ENCODE results near the gene CDH4.

CDH4 gene

DNA sequence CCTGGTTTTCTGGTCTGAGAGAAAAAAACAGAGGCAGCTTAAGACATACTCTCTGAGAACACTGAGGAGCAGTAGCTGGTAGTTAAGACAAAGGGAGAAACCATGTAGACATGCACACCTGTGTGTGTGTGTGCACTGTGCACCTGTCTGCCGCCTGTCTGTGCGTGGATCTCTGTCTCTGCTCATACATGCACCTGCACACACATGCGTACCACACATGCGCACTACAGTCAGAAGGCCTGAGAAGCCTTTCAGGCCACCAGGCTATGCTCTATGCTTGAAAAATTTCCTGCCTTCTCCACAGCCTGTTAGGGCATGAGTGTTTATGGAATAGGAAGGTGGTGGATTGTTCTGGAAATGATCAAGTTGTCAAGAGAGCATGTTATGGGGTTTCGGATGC is 103.5 kb downstream of the CDH4 start:
- no peak for DNase-seq (ENCODE audit: low read depth in 2 of 2)

DNA sequence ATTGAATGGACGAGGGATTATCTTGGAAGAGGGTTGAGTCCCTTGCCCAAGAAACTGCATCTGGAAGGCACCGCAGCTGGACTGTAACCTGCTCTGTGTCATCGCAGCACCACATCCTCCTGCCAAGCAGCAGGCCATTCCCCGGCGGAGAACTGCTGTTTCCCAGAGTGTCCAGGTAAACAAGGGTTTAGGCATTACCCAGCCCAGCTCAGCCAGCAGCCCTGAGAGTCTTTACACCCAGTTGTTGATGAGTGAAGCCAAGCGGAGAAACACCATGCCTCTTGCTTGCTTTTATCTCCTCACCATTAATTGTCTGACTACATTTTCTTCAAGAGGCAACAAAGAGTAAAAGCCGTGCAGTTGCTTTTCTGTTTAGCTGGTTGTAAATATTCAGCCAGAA is 104.1 kb downstream of the CDH4 start:
- DNase-seq (ENCODE audit: low read depth in 2 of 2) = no peak

DNA sequence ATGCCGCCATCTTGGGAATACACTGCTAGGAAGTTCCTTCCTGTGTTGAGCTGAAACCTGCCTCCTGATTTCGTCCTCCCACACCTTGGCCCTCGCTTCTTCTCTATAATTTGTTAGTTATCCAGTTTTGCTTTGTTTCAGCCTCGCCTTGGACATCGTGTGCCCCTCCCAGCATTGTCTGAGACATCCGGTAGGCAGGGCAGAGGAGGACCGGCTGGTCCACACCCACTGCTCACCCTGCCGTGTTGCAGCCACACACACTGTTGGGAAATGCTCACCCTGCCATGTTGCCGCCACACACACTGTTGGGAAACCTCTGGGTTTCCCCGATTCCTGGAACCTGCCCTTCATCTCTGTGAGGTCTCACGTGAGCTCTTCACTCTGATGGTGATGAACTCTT is 105.1 kb downstream of the CDH4 start:
- DNase-seq (ENCODE audit: low read depth in 2 of 2) = no peak

DNA sequence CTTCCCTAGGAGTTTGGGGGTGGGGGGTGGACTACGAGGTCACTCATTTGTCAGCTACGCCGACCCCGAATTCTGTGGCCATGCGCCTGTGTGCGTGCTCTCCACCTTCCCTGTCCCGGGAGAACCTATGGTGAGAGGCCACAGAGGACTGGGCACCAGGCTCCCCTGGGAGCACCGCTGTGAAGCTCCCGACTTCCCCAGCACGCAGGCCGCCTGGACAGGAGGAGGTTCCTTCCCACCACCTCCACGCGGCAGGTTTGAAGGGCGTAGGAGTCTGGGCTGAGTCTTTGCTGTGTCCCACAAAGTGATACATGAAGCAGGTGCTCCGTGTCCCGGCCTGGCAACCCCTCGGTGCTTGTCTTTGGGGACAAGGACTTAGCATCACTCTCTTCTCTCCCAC is 107.2 kb downstream of the CDH4 start:
- no peak for DNase-seq (ENCODE audit: low read depth in 2 of 2)

DNA sequence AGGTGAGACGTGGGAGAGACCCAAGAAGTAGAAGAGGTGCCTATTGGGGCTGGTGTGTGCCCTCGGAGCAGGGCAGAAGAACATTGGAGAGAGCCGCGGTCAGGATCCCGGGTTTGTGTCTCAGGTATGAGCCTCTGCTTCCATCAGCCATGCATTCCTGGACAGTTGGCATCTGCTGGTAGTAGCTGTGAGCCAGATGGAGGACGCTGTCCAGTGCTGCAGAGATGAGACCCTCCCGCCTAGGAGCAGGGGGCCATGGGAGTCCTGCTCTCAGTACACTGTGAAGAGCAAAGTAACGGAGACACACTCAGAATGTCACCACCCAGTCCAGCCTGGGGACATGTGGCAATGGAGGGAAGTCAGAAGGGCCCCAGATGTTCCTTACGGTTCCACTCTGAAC is 108.2 kb downstream of the CDH4 start:
- no peak for DNase-seq (ENCODE audit: low read depth in 2 of 2)

DNA sequence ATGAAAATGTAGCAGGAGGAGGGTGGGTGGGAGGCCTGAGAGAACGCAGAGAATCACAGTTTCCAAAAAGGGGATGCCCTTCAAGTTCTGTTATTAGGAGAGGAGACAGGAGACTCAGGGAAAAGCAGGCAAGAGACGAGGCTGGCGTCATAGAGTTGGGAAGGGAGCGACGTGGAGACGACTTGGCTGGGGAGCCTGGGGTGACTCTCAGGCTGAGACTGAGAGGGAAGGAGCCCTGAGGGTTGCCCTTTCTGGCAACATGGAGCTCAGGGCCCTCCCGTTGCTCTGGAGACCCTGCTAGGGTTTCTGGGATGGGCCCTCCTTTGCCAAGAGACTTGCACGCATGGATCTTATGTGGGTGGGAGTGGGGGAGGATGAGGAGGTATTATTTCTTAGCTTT is 108.9 kb downstream of the CDH4 start:
- DNase-seq (ENCODE audit: low read depth in 2 of 2) = no peak

DNA sequence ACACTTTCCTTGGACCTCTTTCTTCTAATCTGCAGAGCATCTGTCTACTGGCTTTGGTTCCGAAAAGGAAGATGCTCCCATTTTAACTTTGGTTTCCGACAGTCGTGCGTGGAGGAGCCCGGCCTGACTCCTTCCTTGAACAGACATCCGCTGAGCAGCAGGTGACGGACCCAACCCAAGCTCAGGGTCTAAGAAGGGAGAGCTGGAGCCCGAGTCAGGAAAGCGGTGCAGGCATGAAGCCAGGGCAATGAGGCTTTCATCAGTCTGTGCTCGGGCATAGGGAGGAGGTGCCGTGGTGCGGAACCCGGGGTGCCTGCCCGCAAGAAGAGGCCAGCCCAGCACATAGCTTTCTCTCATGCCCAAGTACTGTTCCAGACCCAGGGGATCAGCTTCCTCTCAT is 109.4 kb downstream of the CDH4 start:
- no peak for DNase-seq (ENCODE audit: low read depth in 2 of 2)

DNA sequence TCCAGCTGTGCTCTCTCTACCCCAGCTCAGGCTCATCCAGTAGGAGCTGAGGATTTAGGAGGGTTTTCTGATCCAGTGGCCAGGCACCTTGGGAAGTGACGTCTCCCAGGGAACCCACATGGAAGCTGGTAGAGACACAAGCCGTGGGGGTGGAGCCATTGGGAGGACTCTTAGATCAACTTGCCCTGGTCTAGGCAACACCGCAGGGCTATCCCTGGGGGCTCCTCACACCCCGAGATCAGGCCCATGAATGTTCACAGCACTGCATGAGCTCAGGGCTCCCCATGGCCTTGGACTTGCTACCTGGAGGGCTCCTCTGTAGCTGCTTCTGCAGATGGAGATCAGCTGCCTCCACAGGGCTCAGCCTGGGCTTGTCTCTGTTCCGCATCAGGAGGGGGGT is 112.1 kb downstream of the CDH4 start:
- DNase-seq (ENCODE audit: low read depth in 2 of 2) = no peak

DNA sequence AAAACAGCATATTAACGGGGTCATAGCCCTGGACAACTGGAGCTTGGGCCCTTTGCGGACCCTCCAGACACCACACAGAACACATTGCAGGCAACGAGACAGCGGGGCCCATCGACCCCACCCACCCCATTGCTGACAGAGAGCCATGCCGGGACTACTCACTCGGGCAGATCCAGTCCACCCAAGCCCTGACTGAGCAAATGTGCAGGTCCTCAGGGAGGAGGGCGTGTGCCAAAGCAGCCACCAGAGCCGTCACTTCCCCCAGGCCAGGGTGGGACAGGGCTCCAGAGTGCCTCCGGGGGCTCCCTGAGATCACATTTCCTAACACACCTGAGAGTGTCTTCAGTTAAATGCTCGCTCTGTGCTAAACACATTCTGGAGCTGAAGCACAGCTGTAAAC is 114.9 kb downstream of the CDH4 start:
- DNase-seq (ENCODE audit: low read depth in 2 of 2) = no peak

DNA sequence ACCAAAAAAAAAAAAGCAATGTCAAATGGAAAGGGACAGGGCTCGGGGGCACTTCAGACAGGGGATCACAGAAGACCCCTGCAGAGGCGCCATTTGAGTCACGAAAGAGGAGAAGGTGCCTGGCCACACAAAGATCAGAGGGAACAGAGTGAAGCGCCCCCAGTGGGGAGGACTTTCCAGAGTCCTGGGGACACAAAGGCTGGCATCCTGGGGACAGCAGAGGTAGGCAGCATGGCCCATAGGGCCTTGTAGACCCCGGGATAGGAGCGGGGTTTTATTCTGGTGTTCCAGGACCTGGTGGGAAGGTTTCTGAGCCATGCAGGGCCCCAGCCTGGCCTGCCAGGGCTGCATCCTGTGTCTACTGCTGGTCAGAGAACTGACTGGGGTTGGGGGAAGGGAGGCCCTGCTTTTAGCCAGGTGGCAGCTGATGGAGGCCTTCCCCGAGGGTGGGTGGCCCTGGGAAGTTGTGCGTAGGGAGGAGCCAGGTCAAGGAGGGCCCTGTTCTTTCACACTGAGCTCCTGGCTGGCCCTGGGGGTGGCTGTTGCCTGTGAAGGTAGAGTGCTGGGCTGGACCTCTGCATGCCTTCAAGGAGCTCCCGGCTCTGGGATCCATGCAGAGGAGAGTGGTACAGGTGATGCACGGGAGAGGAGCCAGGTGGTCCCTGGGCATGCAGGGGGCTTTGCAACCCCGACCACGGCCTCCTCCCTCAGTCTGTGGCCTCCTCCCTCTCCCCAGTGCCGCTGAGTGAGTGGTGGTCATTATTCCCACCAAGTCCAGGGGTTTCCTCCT is 117.9 kb downstream of the CDH4 start:
- no peak for DNase-seq (ENCODE audit: low read depth in 2 of 2)

DNA sequence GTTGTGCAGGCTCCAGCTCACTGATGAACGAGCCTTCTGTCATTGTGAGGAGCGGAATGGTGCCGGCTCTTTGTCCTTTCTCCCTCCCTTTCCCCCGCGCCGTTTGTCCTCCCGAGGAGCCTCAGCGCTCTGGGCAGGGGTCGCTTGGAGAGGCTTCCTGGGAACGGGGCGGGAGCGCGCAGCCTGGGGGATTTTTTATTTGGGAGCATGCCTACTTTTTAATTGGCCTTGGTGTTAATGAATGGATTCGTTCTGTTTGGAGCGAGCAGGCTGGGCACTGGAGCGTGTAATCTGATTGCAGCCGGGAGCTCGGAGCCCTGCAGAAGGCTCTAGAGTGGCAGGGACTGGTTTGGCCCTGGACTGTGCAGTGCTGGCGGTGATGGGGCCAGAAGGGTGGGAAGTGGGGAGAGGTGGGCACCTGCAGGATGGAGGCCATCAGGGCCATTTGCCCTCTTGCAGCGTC is 118.8 kb downstream of the CDH4 start:
- no peak for DNase-seq (ENCODE audit: low read depth in 2 of 2)

DNA sequence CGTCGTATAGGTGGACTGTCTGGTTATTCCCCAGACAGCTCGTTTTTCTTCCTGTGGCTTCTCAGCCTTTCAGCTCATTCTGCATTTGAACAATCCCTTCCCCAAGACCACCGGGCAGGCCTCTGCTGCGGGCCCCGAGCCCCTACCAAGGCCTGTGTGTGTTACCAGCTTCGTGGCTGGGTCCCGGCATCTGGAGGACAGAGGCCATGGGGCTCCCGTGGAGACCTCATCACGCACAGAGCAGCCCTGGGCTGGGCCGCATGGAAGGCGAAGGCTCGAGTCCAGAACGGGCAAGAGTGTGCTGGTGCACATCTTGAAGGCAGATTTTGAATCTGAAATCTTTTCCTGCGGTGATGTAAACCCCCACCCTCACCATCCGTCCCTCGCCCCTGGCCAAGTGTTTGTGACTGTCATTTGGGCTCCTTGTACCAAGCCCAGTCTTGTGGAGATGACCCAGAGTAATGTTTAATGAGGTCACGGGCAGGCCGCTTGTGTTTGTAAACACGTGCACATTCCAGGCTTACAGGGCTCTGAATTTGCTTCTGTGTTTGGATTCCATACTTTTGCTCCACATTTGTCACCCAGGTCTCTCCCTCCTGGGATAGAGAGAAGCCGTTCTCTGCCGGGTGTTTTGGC is 119.6 kb downstream of the CDH4 start:
- no peak for DNase-seq (ENCODE audit: low read depth in 2 of 2)

DNA sequence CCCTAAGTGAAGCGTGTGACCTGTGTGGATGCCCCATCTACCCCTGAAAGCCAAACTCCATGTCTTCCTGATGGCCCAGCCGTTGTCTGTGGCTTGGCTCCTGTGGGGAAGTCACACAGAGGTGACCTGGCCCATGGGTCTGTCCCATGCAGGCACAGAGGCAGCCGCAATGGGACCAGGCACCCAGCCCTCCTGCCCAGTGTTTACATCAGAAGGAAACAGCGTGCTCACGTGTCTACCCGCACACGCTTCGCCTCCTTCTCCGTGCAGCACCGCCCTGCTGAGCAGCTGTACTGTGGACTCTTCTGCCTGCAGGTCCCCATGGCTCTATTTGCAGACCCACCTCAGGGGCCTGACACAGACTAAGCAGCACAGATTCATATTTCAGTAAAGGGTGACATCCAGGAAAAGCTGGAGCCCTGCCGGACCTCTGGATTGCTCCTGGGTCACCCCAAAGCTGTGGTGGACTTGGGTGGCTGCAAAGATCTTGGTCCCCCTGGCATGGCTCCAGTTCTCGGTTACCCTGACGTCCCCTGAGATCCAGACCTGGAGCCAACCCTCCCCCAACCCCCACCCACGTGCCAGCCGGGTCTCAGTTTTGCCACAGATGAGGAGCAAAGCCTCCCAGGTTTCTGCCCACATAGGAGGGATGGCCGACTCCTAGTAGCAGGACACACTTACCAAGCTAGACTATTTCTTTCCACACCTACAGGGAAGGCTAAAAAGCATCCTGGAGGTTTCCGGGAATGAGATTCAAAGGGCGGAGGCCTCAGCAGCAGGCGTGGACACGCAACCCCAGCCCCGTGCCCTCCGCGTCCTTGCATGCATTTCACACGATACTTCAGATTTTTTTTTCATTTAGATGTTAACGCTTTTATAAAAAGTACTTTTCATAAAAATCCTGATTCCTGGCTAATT is 120.3 kb downstream of the CDH4 start:
- DNase-seq (ENCODE audit: low read depth in 2 of 2) = no peak

DNA sequence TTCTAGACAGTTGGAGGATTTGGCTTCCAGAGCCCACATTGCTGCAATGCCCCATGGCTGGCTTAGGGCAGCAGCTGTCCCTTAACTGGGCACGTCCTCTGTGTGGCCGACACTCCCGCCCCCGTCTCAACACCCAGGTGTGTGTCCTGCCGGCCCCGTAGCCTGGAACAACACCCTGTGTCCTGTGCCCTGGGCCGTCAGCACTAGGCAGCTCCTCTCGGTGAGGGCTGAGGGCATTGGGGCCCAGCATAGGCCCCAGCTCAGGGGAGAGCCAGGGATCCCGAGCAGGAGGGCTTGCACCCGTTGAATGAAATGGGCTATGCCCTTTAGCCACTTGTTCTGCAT is 121.0 kb downstream of the CDH4 start:
- DNase-seq (ENCODE audit: low read depth in 2 of 2) = no peak

DNA sequence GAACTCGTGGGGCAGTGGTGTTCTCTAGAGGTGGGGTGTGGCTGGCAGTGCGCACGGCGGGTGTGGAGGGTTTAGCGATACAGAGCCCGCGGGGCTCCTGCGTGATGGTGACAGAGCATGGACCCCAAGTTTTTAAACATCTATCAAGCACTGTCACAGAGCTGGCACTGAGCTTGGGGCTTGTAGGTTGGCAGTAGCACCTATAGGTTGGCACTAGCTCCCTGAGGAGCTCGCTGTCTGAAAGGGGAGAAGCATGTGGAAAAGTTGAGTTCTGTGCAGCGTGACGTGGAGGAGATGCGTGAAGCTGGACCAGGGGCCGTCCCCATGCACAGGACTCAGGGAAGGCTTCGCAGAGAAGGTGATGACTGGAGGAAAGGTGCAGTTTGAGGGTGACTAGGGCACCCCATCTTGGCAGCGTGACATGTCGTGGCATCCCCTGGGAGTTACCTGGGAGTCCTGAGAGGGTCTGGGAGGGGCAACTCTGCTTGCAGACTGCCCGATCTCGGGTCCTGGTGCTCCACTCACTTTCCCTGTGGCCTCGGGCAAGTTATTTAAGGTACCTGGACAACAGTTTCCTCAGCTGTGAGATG is 122.0 kb downstream of the CDH4 start:
- no peak for DNase-seq (ENCODE audit: low read depth in 2 of 2)

DNA sequence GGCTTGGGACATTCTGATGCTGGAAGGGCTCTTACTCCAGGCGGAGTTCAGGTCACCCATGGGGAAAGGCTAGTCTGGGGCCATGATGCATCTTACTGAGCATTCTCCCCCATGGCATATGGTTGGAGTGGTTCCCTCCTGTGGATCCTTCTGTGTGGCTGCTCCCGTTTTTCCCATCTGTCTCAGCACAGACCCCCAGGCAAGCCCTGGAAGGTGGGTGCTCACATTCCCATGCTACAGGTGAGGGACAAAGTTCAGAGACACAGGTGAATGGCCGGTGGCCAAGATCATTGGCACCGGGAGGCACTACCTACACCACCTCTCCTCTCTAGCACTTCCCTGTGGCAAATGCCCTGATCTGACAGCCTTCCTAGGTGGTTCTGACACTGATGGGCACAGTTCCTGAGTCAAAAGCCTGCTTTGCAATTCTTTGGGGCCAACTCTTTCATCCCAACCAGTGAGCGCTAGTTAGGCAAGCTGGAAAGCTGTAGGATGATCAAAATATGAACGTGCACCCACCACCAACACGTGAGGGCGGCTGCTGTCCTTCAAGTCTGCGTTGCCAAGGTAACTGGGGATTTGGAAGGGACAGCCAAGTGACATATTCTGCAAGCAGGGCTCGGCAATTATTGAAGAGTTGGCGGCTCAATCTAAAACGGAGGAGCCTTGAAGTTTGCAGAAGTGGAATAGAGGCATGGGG is 124.6 kb downstream of the CDH4 start:
- no peak for DNase-seq (ENCODE audit: low read depth in 2 of 2)

DNA sequence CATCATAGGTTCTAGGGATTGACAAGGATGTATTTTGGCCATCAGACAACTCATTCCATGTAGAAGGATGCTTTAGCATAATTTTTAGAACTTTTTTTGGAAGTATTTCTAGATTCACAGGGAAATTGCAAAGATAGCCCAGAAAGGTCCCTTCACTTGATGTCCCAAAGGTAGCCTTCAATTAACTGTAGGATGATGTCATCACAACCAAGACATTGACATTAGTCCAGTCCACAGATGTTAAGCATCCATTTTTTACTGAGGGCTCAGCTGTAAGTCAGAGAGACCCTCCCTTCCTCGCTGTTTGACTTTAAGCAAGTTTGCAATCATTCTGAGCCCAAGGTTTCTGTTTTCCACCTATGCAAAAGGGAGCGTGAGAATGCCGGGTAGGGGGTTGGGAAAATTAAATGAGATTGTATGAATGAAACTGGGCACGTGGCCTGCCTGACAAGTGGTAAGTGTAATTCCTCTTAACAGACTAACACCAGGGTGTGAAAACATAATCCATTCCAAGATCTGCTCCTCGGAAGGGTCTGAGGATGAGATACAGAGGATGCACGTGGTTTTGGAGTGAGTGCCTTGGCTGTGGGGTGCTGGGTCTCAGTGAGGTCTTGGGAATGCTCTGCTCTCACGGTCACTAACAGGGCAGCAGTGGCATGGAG is 126.8 kb downstream of the CDH4 start:
- DNase-seq (ENCODE audit: low read depth in 2 of 2) = no peak

DNA sequence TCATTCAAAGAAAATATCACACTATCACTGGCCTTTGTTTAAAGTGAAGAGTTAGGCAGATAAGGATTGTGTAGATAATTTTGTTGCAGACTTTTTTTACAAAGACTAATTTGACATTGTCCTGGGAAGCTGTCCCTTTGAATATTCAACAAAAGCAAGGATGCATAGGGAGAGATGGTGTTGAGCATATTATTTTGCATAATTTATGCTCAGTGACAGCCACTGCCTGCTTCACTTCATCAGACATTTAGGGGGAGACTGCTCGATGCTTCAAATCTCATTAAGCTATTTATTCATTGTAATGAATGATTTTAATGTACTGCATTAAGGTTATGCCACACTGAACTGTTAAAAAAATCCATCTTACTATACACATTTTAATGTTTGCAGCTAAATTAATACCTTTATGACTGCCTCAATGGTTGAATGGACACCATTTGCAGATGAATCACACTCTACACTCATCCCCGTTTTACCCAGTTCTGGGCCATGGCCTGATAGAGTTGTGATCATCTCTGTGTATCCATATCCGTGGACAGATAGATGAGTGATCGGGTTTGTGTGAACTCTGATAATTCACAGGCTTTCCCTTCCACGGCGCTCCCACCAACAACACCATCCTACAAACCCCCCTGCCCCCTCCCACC is 128.0 kb downstream of the CDH4 start:
- DNase-seq (ENCODE audit: low read depth in 2 of 2) = no peak

DNA sequence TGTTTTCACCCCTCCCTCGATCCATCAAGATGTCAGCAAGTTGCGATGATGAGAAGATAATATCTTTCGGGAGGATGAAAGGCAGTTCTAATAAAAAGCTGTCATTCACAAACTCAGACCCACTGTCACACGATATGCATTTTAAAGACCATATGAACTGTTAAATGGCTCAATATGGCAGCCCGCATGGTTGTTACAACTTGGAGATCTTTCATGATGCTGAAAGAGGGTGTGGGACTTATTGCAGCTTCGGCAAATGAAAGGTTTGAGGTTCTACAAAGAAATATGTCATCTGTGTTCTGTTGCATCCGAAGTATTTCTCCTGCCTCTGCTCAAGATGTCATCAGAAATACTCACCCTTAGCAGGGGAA is 128.5 kb downstream of the CDH4 start:
- no peak for DNase-seq (ENCODE audit: low read depth in 2 of 2)

DNA sequence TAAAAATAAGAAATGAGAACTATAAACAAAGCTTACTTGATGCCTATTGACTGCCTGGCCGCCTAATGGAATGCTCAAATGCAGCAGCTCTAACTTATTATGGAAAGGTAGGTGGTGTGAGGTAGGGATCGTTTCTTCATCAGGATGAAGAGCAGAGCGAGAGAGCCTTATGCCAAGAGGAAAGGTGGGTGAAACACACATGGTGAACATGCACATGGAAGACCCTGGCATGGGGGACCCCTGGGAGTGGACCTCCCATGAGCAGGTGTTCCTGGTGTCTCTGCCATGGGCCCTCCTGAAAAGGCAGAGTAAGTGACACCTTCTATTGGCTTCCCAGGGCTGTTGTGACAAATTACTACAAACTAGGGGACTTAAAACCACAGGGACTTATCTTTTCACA is 130.1 kb downstream of the CDH4 start:
- no peak for DNase-seq (ENCODE audit: low read depth in 2 of 2)

DNA sequence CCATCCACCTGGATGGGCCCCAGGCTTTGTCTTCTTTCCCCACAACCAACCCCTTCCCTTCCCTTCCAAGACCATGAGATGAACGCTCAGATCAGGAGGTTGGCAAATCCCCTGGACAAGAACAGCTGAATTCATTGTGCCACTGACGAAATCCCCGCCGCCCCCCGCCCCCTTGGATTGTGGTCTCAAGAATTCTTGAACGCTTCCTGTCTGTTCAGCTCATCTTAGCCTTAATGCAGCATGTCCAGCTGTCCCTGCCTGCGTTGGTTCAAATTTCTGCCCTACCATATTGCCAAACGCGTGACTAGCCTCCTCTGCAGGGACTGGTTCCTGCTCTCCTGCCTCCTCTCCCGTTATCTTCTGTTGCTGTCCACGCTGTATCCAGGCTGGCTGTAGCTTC is 133.2 kb downstream of the CDH4 start:
- DNase-seq (ENCODE audit: low read depth in 2 of 2) = no peak

Measured in fibroblast of skin of left quadriceps (primary cell).